Stimulated activated naive CD8-positive, alpha-beta T cell treated with anti-CD3 and anti-CD28 coated beads, Interleukin-15, Interleukin-2, amounts not matched to agents 100 ng/mL and 50 ng/mL, for 24 hours (primary cell): ENCODE data around the gene ATRNL1.
"Not testable (repeated sequence)": the region's sequence is repeated elsewhere in the genome, so short reads cannot be mapped to it uniquely, and the experiment has no call there.

Experiments
- H3K27ac Mint-ChIP-seq: one replicate; pipeline ENCODE4 v1.8.0; 2021; ENCODE audit warnings: mild to moderate bottlenecking, mixed read lengths
- H3K27me3 Mint-ChIP-seq: one replicate; pipeline ENCODE4 v1.8.0; 2021; ENCODE audit warnings: mixed read lengths
- H3K36me3 Mint-ChIP-seq: one replicate; pipeline ENCODE4 v1.8.0; 2021; ENCODE audit warnings: low read depth, mixed read lengths
- H3K4me1 Mint-ChIP-seq: one replicate; pipeline ENCODE4 v1.8.0; 2021; ENCODE audit warnings: low read depth, mixed read lengths
- H3K4me3 Mint-ChIP-seq: one replicate; pipeline ENCODE4 v1.8.0; 2021; ENCODE audit warnings: mild to moderate bottlenecking, mixed read lengths
- H3K9me3 Mint-ChIP-seq: one replicate; pipeline ENCODE4 v1.8.0; 2021; ENCODE audit warnings: mixed read lengths

ATRNL1 gene

GRCh38 chr10:115398026-115398425 is 304.9 kb downstream of the ATRNL1 start:
- Mint-ChIP-seq H3K27ac (no peak overlapping the region), H3K4me3 (no peak overlapping the region), H3K4me1 (no peaks in the 10 kb centered on the region), H3K36me3 (no peaks in the 10 kb centered on the region), H3K27me3 (no peaks in the 10 kb centered on the region), H3K9me3 (no peaks in the 10 kb centered on the region)

- Mint-ChIP-seq H3K36me3 (no peaks in the 10 kb centered on the region), H3K4me3 (no peak overlapping the region), H3K9me3 (peaks cover 5% of the 10 kb centered on the region)
Measured at GRCh38 chr10:115402699-115403098, 309.5 kb downstream of the ATRNL1 start.

GRCh38 chr10:115405838-115406237 is 312.7 kb downstream of the ATRNL1 start:
- not testable (repeated sequence) for H3K36me3 Mint-ChIP-seq, H3K9me3 Mint-ChIP-seq, H3K4me3 Mint-ChIP-seq, H3K4me1 Mint-ChIP-seq, H3K27me3 Mint-ChIP-seq, H3K27ac Mint-ChIP-seq

More at GRCh38 chr10:115402699-115403098, 309.5 kb downstream of the ATRNL1 start:
- no peak overlapping the region for H3K27ac Mint-ChIP-seq
- H3K4me1 Mint-ChIP-seq: no peaks in the 10 kb centered on the region
- H3K27me3 Mint-ChIP-seq: no peaks in the 10 kb centered on the region

GRCh38 chr10:115409347-115409746 is 316.2 kb downstream of the ATRNL1 start:
- H3K9me3 Mint-ChIP-seq: peaks cover 9% of the 10 kb centered on the region
- H3K27ac Mint-ChIP-seq: no peak overlapping the region
- no peaks in the 10 kb centered on the region for H3K4me1 Mint-ChIP-seq
- H3K36me3 Mint-ChIP-seq: no peaks in the 10 kb centered on the region
- no peaks in the 10 kb centered on the region for H3K27me3 Mint-ChIP-seq
- no peak overlapping the region for H3K4me3 Mint-ChIP-seq

- no peaks in the 10 kb centered on the region for H3K27me3 Mint-ChIP-seq
- peaks cover 4% of the 10 kb centered on the region for H3K9me3 Mint-ChIP-seq
- no peaks in the 10 kb centered on the region for H3K36me3 Mint-ChIP-seq
- H3K27ac Mint-ChIP-seq: no peak overlapping the region
- H3K4me3 Mint-ChIP-seq: no peak overlapping the region
- no peaks in the 10 kb centered on the region for H3K4me1 Mint-ChIP-seq
Measured at GRCh38 chr10:115417585-115418265, 324.6 kb downstream of the ATRNL1 start.

- H3K4me1 Mint-ChIP-seq: no peaks in the 10 kb centered on the region
- peaks cover 4% of the 10 kb centered on the region for H3K9me3 Mint-ChIP-seq
- no peaks in the 10 kb centered on the region for H3K36me3 Mint-ChIP-seq
- H3K27ac Mint-ChIP-seq: no peak overlapping the region
- no peaks in the 10 kb centered on the region for H3K27me3 Mint-ChIP-seq
- no peak overlapping the region for H3K4me3 Mint-ChIP-seq
Measured at GRCh38 chr10:115422624-115423023, 329.5 kb downstream of the ATRNL1 start.

- no peaks in the 10 kb centered on the region for H3K36me3 Mint-ChIP-seq
- no peak overlapping the region for H3K27ac Mint-ChIP-seq
- no peaks in the 10 kb centered on the region for H3K4me1 Mint-ChIP-seq
- H3K4me3 Mint-ChIP-seq: no peak overlapping the region
- H3K9me3 Mint-ChIP-seq: no peaks in the 10 kb centered on the region
- H3K27me3 Mint-ChIP-seq: no peaks in the 10 kb centered on the region
Measured at GRCh38 chr10:115427611-115428010, 334.4 kb downstream of the ATRNL1 start.

GRCh38 chr10:115432188-115432819 is 339.1 kb downstream of the ATRNL1 start:
- Mint-ChIP-seq H3K9me3 (no peaks in the 10 kb centered on the region), H3K27ac (no peak overlapping the region), H3K4me1 (no peaks in the 10 kb centered on the region), H3K4me3 (no peak overlapping the region), H3K27me3 (no peaks in the 10 kb centered on the region), H3K36me3 (no peaks in the 10 kb centered on the region)

GRCh38 chr10:115436999-115437398 is 343.8 kb downstream of the ATRNL1 start:
- Mint-ChIP-seq H3K4me3 (no peak overlapping the region), H3K36me3 (no peaks in the 10 kb centered on the region), H3K9me3 (no peaks in the 10 kb centered on the region), H3K27ac (no peak overlapping the region), H3K27me3 (no peaks in the 10 kb centered on the region), H3K4me1 (no peaks in the 10 kb centered on the region)

- Mint-ChIP-seq H3K4me3 (no peak overlapping the region), H3K36me3 (no peaks in the 10 kb centered on the region), H3K9me3 (no peaks in the 10 kb centered on the region), H3K27me3 (no peaks in the 10 kb centered on the region), H3K4me1 (no peaks in the 10 kb centered on the region), H3K27ac (no peak overlapping the region)
Measured at GRCh38 chr10:115441907-115442545, 348.9 kb downstream of the ATRNL1 start.

GRCh38 chr10:115456812-115457211 is 363.6 kb downstream of the ATRNL1 start:
- Mint-ChIP-seq H3K27ac (no peak overlapping the region), H3K9me3 (peaks cover 9% of the 10 kb centered on the region), H3K4me3 (no peak overlapping the region), H3K36me3 (no peaks in the 10 kb centered on the region), H3K27me3 (no peaks in the 10 kb centered on the region), H3K4me1 (no peaks in the 10 kb centered on the region)

GRCh38 chr10:115483294-115483693 is 390.1 kb downstream of the ATRNL1 start:
- no peaks in the 10 kb centered on the region for H3K4me1 Mint-ChIP-seq
- H3K27me3 Mint-ChIP-seq: no peaks in the 10 kb centered on the region
- H3K36me3 Mint-ChIP-seq: no peaks in the 10 kb centered on the region

GRCh38 chr10:115491526-115492140 is 398.5 kb downstream of the ATRNL1 start:
- Mint-ChIP-seq H3K36me3 (no peaks in the 10 kb centered on the region), H3K9me3 (peaks cover 6% of the 10 kb centered on the region), H3K27me3 (no peaks in the 10 kb centered on the region), H3K4me1 (no peaks in the 10 kb centered on the region), H3K27ac (no peak overlapping the region), H3K4me3 (no peak overlapping the region)

More at GRCh38 chr10:115483294-115483693, 390.1 kb downstream of the ATRNL1 start:
- Mint-ChIP-seq H3K9me3 (no peaks in the 10 kb centered on the region), H3K27ac (no peak overlapping the region), H3K4me3 (no peak overlapping the region)

- H3K27me3 Mint-ChIP-seq: no peaks in the 10 kb centered on the region
- H3K4me1 Mint-ChIP-seq: no peaks in the 10 kb centered on the region
- no peak overlapping the region for H3K27ac Mint-ChIP-seq
- H3K9me3 Mint-ChIP-seq: peaks cover 11% of the 10 kb centered on the region
- no peak overlapping the region for H3K4me3 Mint-ChIP-seq
- H3K36me3 Mint-ChIP-seq: no peaks in the 10 kb centered on the region
Measured at GRCh38 chr10:115503546-115503945, 410.4 kb downstream of the ATRNL1 start.

- Mint-ChIP-seq H3K9me3 (peaks cover 11% of the 10 kb centered on the region), H3K4me3 (no peak overlapping the region), H3K27ac (no peak overlapping the region), H3K27me3 (no peaks in the 10 kb centered on the region), H3K36me3 (no peaks in the 10 kb centered on the region), H3K4me1 (no peaks in the 10 kb centered on the region)
Measured at GRCh38 chr10:115514895-115515294, 421.7 kb downstream of the ATRNL1 start.
